GM12892 (cell line): ENCODE results near the gene CCDC88A.

Experiments
- POLR2A ChIP-seq: IDR thresholded peaks from 2 replicates; pipeline ENCODE4 v1.6.1; 2011; ENCODE audit warnings: low read depth, low read length, control low read depth
- POLR2AphosphoS5 ChIP-seq: IDR thresholded peaks from 2 replicates; pipeline ENCODE4 v1.6.1; 2011; ENCODE audit warnings: low read depth, low read length, control low read depth
- TAF1 ChIP-seq: IDR thresholded peaks from 2 replicates; pipeline ENCODE4 v1.6.1; 2011; ENCODE audit warnings: low read depth, mild to moderate bottlenecking, control low read depth, low read length, borderline replicate concordance

GRCh38 chr2:55428258-55428657 lies 8.6 kb upstream of the CCDC88A start:
- TF ChIP-seq POLR2A (no peak), POLR2AphosphoS5 (no peak), TAF1 (no peak)
